GM12865 (cell line): ENCODE measurements around the gene RIPPLY3.
"Not testable (repeated sequence)": the region's sequence is repeated elsewhere in the genome, so short reads cannot be mapped to it uniquely, and the experiment has no call there.

Experiments
- DNase-seq: peaks from one replicate; pipeline ENCODE4 v3.0.0; 2010; ENCODE audit warnings: low read depth
- H3K4me3 ChIP-seq: 2 replicates; pipeline ENCODE4 v1.5.1; 2011; ENCODE audit warnings: mild to moderate bottlenecking, low read depth, low read length, control low read depth
- TF ChIP-seq, protein P1 (sequence below): IDR thresholded peaks from 2 replicates; pipeline ENCODE4 v1.5.1; 2011; ENCODE audit warnings: low read length, control low read depth, low read depth, inconsistent platforms; ENCODE audit not compliant: insufficient read depth; ENCODE audit errors: missing control alignments

RIPPLY3 gene

DNA sequence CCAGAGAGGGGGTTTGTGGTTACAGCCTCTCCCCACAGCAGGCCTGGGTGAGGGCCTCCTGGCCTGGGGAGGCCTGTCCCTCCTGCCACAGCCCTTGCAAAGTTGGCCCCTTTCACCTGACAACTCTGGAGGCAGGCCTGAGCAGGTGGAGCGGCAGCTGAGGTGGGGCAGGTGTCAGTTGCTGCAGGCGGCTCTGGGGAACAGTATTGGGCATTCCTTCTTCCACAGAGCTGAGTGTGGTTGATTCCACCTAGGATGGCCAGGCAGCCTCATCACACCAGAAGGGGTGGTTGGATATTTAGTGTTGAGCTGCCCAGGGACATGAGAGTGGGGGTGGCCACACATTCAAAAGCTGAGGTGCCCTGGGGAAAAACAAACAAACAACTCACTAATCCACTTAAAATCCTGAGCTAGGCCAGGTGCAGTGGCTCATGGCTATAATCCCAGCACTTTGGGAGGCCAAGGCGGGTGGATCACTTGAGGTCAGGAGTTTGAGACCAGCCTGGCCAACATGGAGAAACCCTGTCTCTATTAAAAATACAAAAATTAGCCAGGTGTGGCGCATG lies 35.3 kb downstream of the RIPPLY3 start:
- H3K4me3 ChIP-seq: no peak overlapping the region
- TF ChIP-seq, protein P1, sequence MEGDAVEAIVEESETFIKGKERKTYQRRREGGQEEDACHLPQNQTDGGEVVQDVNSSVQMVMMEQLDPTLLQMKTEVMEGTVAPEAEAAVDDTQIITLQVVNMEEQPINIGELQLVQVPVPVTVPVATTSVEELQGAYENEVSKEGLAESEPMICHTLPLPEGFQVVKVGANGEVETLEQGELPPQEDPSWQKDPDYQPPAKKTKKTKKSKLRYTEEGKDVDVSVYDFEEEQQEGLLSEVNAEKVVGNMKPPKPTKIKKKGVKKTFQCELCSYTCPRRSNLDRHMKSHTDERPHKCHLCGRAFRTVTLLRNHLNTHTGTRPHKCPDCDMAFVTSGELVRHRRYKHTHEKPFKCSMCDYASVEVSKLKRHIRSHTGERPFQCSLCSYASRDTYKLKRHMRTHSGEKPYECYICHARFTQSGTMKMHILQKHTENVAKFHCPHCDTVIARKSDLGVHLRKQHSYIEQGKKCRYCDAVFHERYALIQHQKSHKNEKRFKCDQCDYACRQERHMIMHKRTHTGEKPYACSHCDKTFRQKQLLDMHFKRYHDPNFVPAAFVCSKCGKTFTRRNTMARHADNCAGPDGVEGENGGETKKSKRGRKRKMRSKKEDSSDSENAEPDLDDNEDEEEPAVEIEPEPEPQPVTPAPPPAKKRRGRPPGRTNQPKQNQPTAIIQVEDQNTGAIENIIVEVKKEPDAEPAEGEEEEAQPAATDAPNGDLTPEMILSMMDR: no peak
- no peak for DNase-seq

DNA sequence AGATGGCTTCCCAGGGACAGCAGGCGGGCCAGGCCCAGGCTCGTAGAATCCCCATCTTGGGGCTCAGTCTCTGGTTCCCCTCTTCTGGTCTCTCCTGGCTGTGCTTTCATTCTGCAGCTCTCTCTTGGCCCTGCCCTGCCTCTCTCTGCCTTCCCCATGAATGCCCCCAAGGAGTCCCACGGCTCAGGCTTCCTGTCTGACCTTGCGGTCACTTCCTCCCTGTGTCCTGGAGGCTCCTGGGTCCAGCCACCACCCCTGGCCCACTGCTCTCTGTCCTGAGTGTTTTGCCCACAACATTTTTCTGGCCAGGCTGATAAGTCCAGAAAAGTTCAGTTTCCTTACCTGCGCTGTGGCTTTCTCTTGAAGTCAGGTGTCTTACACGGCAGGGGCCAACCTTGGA lies 37.3 kb downstream of the RIPPLY3 start:
- TF ChIP-seq, protein P1: no peak
- no peak overlapping the region for H3K4me3 ChIP-seq
- no peak for DNase-seq

DNA sequence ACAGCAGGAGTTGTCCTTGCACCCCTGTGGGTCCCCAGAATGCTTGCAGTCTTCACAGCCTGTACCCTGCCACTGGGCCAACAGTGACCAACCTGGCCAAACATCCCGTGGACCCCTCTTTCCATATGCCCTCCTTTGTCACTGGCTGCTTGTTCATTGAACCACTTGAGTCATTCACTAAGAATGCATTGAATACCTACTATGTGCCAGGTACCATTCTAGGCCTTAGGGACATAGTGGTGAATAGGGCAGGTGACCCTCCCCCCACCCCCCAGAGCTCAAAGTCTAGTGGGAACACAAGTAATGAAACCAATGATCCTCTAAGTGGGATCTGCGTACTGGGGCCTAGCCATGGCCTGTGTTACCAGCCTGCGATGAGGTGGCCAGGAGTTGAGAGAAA lies 38.1 kb downstream of the RIPPLY3 start:
- no peak overlapping the region for H3K4me3 ChIP-seq
- no peak for DNase-seq
- TF ChIP-seq, protein P1: no peak

DNA sequence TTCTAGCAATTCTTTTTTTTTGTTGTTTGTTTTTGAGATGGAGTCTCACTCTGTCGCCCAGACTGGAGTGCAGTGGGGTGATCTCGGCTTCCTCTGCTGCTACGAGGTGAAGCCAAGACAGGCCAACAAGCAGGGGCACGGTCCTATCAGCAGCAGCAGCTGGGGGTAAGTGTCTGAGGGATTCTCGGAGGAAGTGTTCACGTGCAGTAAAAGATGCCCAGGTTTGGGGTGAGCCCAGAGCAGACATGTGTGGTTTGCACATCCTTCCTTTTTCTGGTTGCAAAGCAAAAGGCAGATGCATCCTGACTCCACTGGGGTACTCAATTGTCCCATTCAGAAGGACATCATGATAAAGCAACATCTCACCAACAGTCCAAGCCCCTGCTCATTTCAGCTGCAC lies 38.6 kb downstream of the RIPPLY3 start:
- peak; percentile 34 for DNase-seq
- H3K4me3 ChIP-seq: no peak overlapping the region
- TF ChIP-seq, protein P1: no peak

DNA sequence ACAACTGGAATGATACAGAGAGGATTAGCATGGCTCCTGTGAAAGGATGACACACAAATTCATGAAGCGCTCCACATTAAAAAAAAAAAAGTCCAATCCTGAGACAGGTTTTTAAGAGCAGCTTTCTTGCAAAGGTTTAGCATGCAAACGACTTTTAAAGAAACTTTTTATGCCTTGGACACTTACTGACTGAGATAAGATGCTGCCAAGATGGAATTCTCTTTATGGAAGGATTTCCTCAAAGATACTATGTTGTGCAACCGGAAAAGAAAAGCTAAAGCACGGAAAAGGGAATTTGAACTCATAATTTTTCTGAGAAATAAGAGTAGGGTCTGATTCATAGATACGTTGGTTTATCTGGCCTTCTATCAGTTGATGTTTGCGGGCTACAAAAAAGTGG lies 39.1 kb downstream of the RIPPLY3 start:
- DNase-seq: no peak

DNA sequence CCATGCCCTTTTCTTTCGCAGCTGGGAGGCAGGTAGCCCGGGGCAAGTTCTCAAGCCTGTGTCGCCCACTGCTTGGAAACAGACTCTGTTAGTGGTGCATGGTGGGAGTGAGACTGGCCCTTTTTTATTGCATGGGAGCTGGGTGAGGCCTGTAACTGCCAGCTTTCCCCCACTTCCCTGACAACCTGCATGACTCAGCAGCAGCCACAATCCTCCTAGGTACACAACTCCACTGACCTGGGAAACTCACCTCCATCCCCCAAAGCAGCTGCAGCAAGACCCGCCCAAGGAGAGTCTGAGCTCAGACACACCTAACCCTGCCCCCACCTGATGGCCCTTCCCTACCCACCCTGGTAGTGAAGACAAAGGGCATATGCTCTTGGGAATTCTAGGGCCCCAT lies 40.6 kb downstream of the RIPPLY3 start:
- DNase-seq: no peak
- no peak overlapping the region for H3K4me3 ChIP-seq
- TF ChIP-seq, protein P1: no peak

More for the DNA sequence above, 39.1 kb downstream of the RIPPLY3 start:
- no peak overlapping the region for H3K4me3 ChIP-seq
- TF ChIP-seq, protein P1: no peak

DNA sequence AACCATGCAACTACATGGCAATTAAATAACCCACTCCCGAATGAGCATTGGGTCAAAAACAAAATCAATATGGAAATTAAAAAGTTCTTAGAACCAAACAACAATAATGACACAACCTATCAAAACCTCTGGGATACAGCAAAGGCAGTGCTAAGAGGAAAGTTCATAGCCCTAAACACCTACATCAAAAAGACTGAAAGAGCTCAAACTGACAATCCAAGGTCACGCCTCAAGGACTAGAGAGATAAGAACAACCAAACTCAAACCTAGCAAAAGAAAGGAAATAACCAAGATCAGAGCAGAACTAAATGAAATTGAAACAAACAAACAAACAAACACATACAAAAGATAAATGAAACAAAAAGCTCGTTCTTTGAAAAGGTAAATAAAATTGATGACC lies 43.2 kb downstream of the RIPPLY3 start:
- DNase-seq, H3K4me3 ChIP-seq: not testable (repeated sequence)

DNA sequence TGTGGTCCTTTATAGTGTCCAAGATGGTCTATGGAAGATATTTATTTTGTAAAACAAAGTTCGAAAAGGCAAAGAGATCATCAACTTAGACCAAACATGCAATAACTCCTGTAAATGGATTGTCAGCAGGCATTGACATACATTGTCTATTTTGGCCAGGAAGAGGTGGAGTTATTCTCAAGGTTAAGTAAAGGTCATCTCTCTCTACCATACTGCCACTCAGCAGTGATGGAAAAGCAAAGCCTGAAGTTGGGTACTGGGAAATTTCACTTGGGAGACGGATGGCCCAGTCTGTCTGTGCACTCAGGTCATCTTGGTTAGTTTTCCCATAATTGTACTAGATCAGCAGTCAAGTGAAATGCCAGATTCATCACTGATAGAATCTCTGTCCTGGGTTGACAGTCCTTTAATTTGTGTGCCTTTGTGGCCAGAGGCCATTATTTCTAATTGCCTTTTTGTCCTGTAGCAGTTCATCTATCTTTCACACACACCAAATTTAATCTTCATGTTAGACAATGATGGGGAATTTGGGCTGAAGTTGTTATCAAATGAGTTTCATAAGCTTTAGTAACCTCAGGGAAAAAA lies 48.9 kb downstream of the RIPPLY3 start:
- TF ChIP-seq, protein P1: no peak
- no peak overlapping the region for H3K4me3 ChIP-seq
- no peak for DNase-seq
